Measurements from ENCODE around the gene CACNA1D. TPM values are rescaled to one million over a fixed set of nuclear protein-coding genes. Genes with fewer than 3 reads are reported as not detected.

The CACNA1D gene
- total RNA-seq, 1 donor from 2014 or later: 5.6 TPM

- no peak for DNase-seq
These were observed 85.2 kb downstream of the CACNA1D start for GRCh38 chr3:53579636-53580035.

- DNase-seq: no peak
These were observed 87.3 kb downstream of the CACNA1D start for GRCh38 chr3:53581671-53582070.

GRCh38 chr3:53583161-53583690, 88.8 kb downstream of the CACNA1D start:
- no peak for DNase-seq

GRCh38 chr3:53585049-53585448, 90.6 kb downstream of the CACNA1D start:
- DNase-seq: no peak

- no peak for DNase-seq
These were observed 91.2 kb downstream of the CACNA1D start for GRCh38 chr3:53585627-53586026.

GRCh38 chr3:53588122-53588521, 93.7 kb downstream of the CACNA1D start:
- DNase-seq: no peak

- DNase-seq: no peak
These were observed 94.8 kb downstream of the CACNA1D start for GRCh38 chr3:53589201-53589600.

- no peak for DNase-seq
These were observed 95.4 kb downstream of the CACNA1D start for GRCh38 chr3:53589806-53590205.

GRCh38 chr3:53590606-53591005, 96.2 kb downstream of the CACNA1D start:
- DNase-seq: no peak

- DNase-seq: no peak
These were observed 97.2 kb downstream of the CACNA1D start for GRCh38 chr3:53591646-53592045.

- no peak for DNase-seq
These were observed 98.5 kb downstream of the CACNA1D start for GRCh38 chr3:53592862-53593261.

GRCh38 chr3:53593611-53594010, 99.2 kb downstream of the CACNA1D start:
- no peak for DNase-seq

GRCh38 chr3:53594276-53594675, 99.9 kb downstream of the CACNA1D start:
- DNase-seq: no peak

GRCh38 chr3:53595660-53596059, 101.2 kb downstream of the CACNA1D start:
- DNase-seq: no peak

GRCh38 chr3:53597136-53597915, 102.9 kb downstream of the CACNA1D start:
- DNase-seq: no peak

- no peak for DNase-seq
These were observed 105.4 kb downstream of the CACNA1D start for GRCh38 chr3:53599771-53600170.

GRCh38 chr3:53602866-53603265, 108.5 kb downstream of the CACNA1D start:
- DNase-seq: no peak

- no peak for DNase-seq
These were observed 109.8 kb downstream of the CACNA1D start for GRCh38 chr3:53604232-53604631.

GRCh38 chr3:53606793-53607192, 112.4 kb downstream of the CACNA1D start:
- DNase-seq: no peak

GRCh38 chr3:53612508-53612907, 118.1 kb downstream of the CACNA1D start:
- no peak for DNase-seq

- peak; percentile 15 for DNase-seq
These were observed 118.7 kb downstream of the CACNA1D start for GRCh38 chr3:53613125-53613524.

- DNase-seq: no peak
These were observed 119.9 kb downstream of the CACNA1D start for GRCh38 chr3:53614307-53614706.

GRCh38 chr3:53616321-53616720, 121.9 kb downstream of the CACNA1D start:
- DNase-seq: peak; percentile 12

All from skin of body (tissue), 2 donors.